ENCODE data around the gene KIF3A.

Gene KIF3A

DNA sequence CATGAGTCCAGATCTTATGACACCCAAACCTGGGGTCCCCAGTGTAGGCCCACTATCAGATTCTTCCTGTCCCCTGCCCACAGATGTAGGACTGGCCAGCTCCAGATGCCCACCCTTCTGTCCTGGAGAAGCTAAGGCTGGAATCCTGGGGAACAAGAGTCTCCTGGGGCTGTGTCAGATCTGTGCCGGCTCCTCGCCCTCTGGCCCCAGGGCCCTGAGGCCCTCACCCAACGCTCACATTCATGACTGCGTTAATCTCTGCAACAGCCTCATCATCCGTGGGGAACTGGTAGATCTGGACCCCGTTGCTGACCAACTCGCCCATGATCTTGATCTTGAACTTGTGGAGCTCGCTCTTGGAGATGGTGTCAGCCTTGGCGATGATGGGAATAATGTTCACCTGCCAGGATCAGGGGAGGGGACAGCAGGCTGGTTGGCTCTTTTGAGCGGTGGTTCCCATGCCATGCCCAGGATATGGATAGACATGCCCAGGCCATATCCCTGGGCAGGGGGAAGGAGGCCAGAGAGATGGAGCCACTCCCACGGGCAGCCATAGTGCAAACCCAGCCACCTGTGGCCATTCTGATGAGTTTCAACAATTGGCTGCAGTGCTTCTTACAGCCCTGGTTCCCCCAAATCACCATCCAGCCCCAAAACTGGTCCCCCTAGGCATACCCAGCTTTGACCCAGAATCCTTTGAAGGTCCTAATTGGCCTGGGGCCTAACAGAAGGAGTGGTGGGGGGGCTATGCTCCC lies 25.1 kb upstream of the KIF3A start:
- no peak overlapping the region for H3K4me3 ChIP-seq (ENCODE audit: control insufficient read depth, low read depth, low read length)
- DNase-seq (ENCODE audit: low read depth): no peak
- TF ChIP-seq, protein P1, sequence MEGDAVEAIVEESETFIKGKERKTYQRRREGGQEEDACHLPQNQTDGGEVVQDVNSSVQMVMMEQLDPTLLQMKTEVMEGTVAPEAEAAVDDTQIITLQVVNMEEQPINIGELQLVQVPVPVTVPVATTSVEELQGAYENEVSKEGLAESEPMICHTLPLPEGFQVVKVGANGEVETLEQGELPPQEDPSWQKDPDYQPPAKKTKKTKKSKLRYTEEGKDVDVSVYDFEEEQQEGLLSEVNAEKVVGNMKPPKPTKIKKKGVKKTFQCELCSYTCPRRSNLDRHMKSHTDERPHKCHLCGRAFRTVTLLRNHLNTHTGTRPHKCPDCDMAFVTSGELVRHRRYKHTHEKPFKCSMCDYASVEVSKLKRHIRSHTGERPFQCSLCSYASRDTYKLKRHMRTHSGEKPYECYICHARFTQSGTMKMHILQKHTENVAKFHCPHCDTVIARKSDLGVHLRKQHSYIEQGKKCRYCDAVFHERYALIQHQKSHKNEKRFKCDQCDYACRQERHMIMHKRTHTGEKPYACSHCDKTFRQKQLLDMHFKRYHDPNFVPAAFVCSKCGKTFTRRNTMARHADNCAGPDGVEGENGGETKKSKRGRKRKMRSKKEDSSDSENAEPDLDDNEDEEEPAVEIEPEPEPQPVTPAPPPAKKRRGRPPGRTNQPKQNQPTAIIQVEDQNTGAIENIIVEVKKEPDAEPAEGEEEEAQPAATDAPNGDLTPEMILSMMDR (IDR thresholded peaks at IDR 0.05; ENCODE audit: control insufficient read depth, insufficient read depth, low read depth, low read length, missing control alignments): no peak

DNA sequence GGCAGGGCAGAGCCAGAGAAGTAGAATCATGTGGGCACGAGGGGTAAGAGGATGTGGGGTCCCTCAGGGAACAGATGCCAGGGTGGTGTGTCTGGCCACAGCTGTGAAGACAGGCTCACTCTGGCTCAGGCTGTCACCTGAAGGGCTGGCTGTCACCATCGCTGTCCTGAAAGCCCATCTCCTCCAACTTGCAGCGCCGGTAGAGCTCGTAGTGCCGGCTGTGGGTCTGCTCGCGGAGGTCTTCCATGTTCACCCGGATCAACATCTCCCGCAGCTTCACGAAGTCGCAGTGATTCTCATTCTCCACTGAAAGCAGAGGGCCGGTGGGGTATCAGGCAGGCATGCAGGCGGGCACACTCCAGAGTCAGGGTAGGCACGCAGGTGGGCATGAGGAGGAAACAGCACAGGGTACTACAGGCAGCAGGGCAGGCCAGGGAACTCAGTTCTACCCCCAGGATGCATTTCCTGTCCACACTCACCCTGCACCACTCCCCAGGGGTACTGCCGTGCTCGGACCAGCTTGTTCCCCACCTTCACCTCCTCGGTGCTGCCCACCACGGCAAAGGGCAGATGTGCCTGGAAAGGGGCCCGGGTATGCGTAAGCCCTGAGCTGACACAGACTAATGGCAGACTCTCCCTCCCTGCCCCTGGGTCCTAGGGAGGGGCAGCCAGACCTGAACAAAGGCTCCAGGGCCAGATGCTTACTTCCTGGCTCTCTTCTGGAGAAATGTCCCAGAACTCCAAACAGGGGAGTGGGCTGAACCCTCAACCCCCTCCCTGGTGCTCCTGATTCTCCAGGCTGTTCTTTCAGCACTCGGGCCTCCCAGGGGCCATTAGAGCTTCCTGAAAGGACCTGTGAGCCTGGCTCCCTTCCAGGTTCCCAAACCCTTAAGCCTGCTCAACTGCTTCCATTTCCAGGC lies 24.2 kb upstream of the KIF3A start:
- no peak for DNase-seq (ENCODE audit: low read depth)

DNA sequence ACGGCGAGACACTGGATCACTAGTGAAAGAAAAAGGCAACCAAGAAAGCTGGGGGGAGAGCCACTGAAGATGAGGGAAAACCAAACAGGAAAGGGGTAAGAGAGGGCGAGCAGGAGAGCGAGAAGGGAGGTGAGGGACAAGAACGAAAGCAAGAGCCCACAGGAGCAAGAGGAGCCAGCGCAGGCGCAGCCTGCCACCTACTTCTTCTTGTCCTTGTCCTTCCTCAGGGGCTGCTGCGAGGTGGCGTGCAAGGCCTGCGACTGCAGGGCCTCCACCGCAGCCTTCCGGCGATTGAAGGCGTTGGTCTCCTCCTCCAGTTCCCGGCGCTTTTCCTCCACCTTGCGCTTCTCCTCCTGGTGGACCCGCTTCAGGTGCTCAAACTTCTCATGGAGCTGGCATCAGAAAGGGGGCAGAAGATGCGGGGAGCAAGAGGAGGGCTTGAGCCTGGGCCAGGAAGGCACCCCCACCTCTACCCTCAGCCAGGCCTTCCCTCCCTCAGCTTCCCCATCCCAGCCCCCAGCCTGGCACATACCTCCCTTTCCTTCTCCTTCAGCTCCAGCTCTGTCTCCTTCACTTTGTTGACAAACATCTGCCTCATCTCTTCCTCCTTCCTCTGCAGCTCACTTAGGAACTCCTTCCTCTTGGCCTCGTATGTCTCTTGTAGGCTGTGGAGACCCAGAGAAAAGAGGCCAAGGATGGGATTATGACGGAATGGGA lies 23.4 kb upstream of the KIF3A start:
- DNase-seq (ENCODE audit: low read depth): no peak
- TF ChIP-seq, protein P1 (IDR thresholded peaks at IDR 0.05; ENCODE audit: control insufficient read depth, insufficient read depth, low read depth, low read length, missing control alignments): no peak
- H3K4me3 ChIP-seq (ENCODE audit: control insufficient read depth, low read depth, low read length): no peak overlapping the region

More for the DNA sequence above, 24.2 kb upstream of the KIF3A start:
- TF ChIP-seq, protein P1 (IDR thresholded peaks at IDR 0.05; ENCODE audit: control insufficient read depth, insufficient read depth, low read depth, low read length, missing control alignments): no peak
- H3K4me3 ChIP-seq (ENCODE audit: control insufficient read depth, low read depth, low read length): no peak overlapping the region

DNA sequence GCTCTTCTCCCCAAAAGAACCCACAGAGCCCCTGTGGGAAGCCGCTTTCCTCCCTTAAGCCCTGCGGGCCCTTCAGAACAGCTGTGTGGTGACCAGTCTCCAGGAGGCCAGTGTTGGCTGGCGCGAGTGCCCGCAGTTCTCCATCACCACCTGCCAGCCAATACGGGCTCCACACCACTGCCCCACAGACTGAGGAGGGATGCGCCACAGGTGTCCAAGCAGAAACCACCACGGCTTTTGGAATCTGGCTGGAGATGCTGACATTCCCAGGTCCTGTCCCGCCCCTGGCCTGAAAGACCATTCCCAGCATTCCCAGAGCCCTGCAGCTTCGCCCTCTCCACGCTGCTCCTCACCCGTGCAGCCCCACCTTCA lies 22.7 kb upstream of the KIF3A start:
- TF ChIP-seq, protein P1 (IDR thresholded peaks at IDR 0.05; ENCODE audit: control insufficient read depth, insufficient read depth, low read depth, low read length, missing control alignments): no peak
- DNase-seq (ENCODE audit: low read depth): no peak
- no peak overlapping the region for H3K4me3 ChIP-seq (ENCODE audit: control insufficient read depth, low read depth, low read length)

DNA sequence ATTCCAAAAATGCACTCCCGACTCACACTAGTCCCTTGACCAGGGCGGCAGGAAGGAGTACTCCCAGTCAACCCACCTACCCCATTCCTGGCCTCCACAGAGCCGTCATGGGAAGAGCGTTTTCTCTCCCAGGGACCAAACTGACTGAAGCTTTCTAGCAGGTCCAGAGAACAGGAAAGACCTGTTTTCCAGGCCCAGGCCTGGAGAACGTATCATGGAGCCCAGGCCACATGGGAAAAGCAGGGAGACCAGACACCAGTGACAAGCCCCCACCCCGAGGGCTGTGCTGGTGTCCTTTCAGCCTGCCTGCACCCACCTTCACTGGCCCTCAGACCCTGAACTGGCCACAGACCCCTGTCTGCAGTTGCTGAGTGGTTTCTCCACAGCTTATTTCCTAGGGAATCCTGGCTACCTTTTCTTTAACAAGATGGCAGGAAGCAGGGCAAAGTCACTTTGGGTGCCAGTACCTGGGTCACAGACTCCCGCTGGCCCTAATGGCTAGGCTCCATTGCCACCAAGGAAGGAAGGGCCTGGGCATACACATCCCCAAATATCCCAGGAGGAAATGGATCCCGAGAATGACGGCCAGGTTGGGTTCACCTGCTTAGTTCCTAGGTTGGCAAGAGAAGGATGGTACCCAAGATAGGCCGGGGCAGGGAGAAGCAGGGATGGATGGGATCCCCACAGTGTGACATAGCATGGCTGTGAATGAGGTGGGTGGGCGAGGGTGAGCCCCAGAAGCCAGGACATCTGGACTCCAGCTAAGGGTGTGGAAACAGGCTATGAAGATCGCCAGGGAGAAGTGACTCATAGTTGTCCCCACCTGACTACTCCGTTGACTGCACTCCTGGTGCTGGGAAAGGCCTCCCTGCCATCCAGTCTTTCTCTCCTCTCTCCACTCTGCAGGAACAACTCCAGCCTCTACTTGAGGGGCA lies 22.0 kb upstream of the KIF3A start:
- no peak overlapping the region for H3K4me3 ChIP-seq (ENCODE audit: control insufficient read depth, low read depth, low read length)
- TF ChIP-seq, protein P1 (IDR thresholded peaks at IDR 0.05; ENCODE audit: control insufficient read depth, insufficient read depth, low read depth, low read length, missing control alignments): no peak
- DNase-seq (ENCODE audit: low read depth): no peak
